Osteoblast (primary cell): ENCODE data around the gene DDX5. TPM values are rescaled to one million over a fixed set of nuclear protein-coding genes. Genes with fewer than 3 reads are reported as not detected.
"Not testable (repeated sequence)": the region's sequence is repeated elsewhere in the genome, so short reads cannot be mapped to it uniquely, and the experiment has no call there.

Experiments used
- DNase-seq: peaks from one replicate; pipeline ENCODE4 v3.0.0; 2011; ENCODE audit warnings: low spot score, mixed read lengths; ENCODE audit not compliant: insufficient read length; ENCODE audit errors: missing footprints
- H2AFZ ChIP-seq: 2 replicates; pipeline ENCODE4 v1.6.0; 2011; ENCODE audit warnings: mild to moderate bottlenecking, low read length
- H3K27ac ChIP-seq: 2 replicates; pipeline ENCODE4 v1.5.1; 2011; ENCODE audit warnings: mild to moderate bottlenecking, low read depth, low read length, moderate library complexity
- H3K27me3 ChIP-seq: 2 replicates; pipeline ENCODE4 v1.6.0; 2012; ENCODE audit warnings: mild to moderate bottlenecking, control low read depth, inconsistent platforms, low read length, moderate library complexity; ENCODE audit not compliant: insufficient read depth
- H3K36me3 ChIP-seq: 2 replicates; pipeline ENCODE4 v1.5.1; 2011; ENCODE audit warnings: mild to moderate bottlenecking, low read length, control low read depth, moderate library complexity; ENCODE audit not compliant: insufficient read depth
- H3K4me1 ChIP-seq: 2 replicates; pipeline ENCODE4 v1.5.1; 2011; ENCODE audit warnings: mild to moderate bottlenecking, low read length, control low read depth, moderate library complexity; ENCODE audit not compliant: insufficient read depth
- H3K4me2 ChIP-seq: 2 replicates; pipeline ENCODE4 v1.6.0; 2011; ENCODE audit warnings: mild to moderate bottlenecking, low read length; ENCODE audit not compliant: insufficient read depth
- H3K4me3 ChIP-seq: fragments of 200-600 bp; sonication (generic); 3 replicates; pipeline ENCODE4 v1.5.1; 2012; ENCODE audit warnings: mild to moderate bottlenecking, low read length, inconsistent platforms; ENCODE audit not compliant: insufficient read depth
- H3K79me2 ChIP-seq: 2 replicates; pipeline ENCODE4 v1.6.0; 2012; ENCODE audit warnings: mild to moderate bottlenecking, low read length, control low read depth, inconsistent platforms; ENCODE audit not compliant: insufficient read depth
- H3K9me3 ChIP-seq: 2 replicates; pipeline ENCODE4 v1.5.1; 2011; ENCODE audit warnings: low read depth, low read length, control low read depth
- H4K20me1 ChIP-seq: 2 replicates; pipeline ENCODE4 v1.6.0; 2012; ENCODE audit warnings: mild to moderate bottlenecking, low read length, control low read depth; ENCODE audit not compliant: insufficient read depth
- CTCF ChIP-seq: IDR thresholded peaks from 2 replicates; pipeline ENCODE4 v1.5.1; 2011; ENCODE audit warnings: mild to moderate bottlenecking, low read depth, low read length, moderate library complexity; ENCODE audit errors: extremely low read depth
- total RNA-seq: library from RNA; depleted of rRNA; stranded (reverse); fragments of >200 nt; gene quantifications from 2 replicates; pipeline ENCODE4 v1.2.3, GENCODE V29; 2012

DDX5 gene
- total RNA-seq, 1 donor: 291 TPM

GRCh38 chr17:64460955-64461354 is 45.1 kb downstream of the DDX5 start:
- no peaks in the 10 kb centered on the region for H3K79me2 ChIP-seq
- H3K36me3 ChIP-seq: no peaks in the 10 kb centered on the region
- no peak for TF ChIP-seq CTCF
- no peak for DNase-seq
- no peak overlapping the region for H2AFZ ChIP-seq
- no peak overlapping the region for H3K4me2 ChIP-seq
- no peaks in the 10 kb centered on the region for H3K27me3 ChIP-seq
- no peaks in the 10 kb centered on the region for H3K9me3 ChIP-seq
- no peaks in the 10 kb centered on the region for H4K20me1 ChIP-seq
- no peak overlapping the region for H3K27ac ChIP-seq
- peaks cover 19% of the 10 kb centered on the region for H3K4me1 ChIP-seq
- H3K4me3 ChIP-seq: no peak overlapping the region

- DNase-seq: peak; percentile 53
- peak overlapping the region; percentile 79 for H3K27ac ChIP-seq
- not testable (repeated sequence) for H3K4me3 ChIP-seq, H3K9me3 ChIP-seq, H3K79me2 ChIP-seq, H2AFZ ChIP-seq, H4K20me1 ChIP-seq, H3K36me3 ChIP-seq, H3K27me3 ChIP-seq
- peaks cover 19% of the 10 kb centered on the region for H3K4me1 ChIP-seq
- H3K4me2 ChIP-seq: peak overlapping the region; percentile 18
Observed at GRCh38 chr17:64459818-64460217, 46.3 kb downstream of the DDX5 start.

GRCh38 chr17:64459284-64459747 is 46.8 kb downstream of the DDX5 start:
- Histone ChIP-seq H2AFZ (peak overlapping the region; percentile 8), H3K27me3 (no peaks in the 10 kb centered on the region), H3K9me3 (no peaks in the 10 kb centered on the region), H3K4me3 (no peak overlapping the region), H3K36me3 (no peaks in the 10 kb centered on the region), H3K79me2 (no peaks in the 10 kb centered on the region), H3K4me2 (peak overlapping the region; percentile 18), H3K4me1 (peaks cover 19% of the 10 kb centered on the region), H3K27ac (peak overlapping the region; percentile 79), H4K20me1 (no peaks in the 10 kb centered on the region)
- DNase-seq: peak; percentile 81
- TF ChIP-seq CTCF: no peak

- H3K36me3 ChIP-seq: no peaks in the 10 kb centered on the region
- no peaks in the 10 kb centered on the region for H4K20me1 ChIP-seq
- H2AFZ ChIP-seq: no peak overlapping the region
- no peak for DNase-seq
- no peak overlapping the region for H3K4me2 ChIP-seq
- no peaks in the 10 kb centered on the region for H3K79me2 ChIP-seq
- H3K27me3 ChIP-seq: no peaks in the 10 kb centered on the region
- TF ChIP-seq CTCF: no peak
- H3K27ac ChIP-seq: peak overlapping the region; percentile 79
- no peak overlapping the region for H3K4me3 ChIP-seq
- H3K9me3 ChIP-seq: no peaks in the 10 kb centered on the region
- peaks cover 19% of the 10 kb centered on the region for H3K4me1 ChIP-seq
Observed at GRCh38 chr17:64458756-64459155, 47.3 kb downstream of the DDX5 start.
